Fibroblast of lung (primary cell): ENCODE measurements around the gene CGA. TPM values are rescaled to one million over a fixed set of nuclear protein-coding genes. Genes with fewer than 3 reads are reported as not detected.

Experiments
- DNase-seq, 2 donors: peaks; one replicate each; pipeline versions ENCODE4 v3.0.0 to v3.0.0-alpha.2; 2010; ENCODE audit warnings: low read depth in 2 of 2
- H2AFZ ChIP-seq: 2 replicates; pipeline ENCODE4 v1.5.1; 2012; ENCODE audit warnings: low read length, control low read depth, inconsistent platforms
- H3K27ac ChIP-seq: 2 replicates; pipeline ENCODE4 v1.5.1; 2011; ENCODE audit warnings: low read length, control low read depth; ENCODE audit not compliant: insufficient read depth
- H3K27me3 ChIP-seq: 2 replicates; pipeline ENCODE4 v1.5.1; 2011; ENCODE audit warnings: mild to moderate bottlenecking, low read length; ENCODE audit not compliant: control insufficient read depth, insufficient read depth
- H3K36me3 ChIP-seq: 2 replicates; pipeline ENCODE4 v1.5.1; 2011; ENCODE audit warnings: low read length; ENCODE audit not compliant: control insufficient read depth, insufficient read depth
- H3K4me1 ChIP-seq: 2 replicates; pipeline ENCODE4 v1.5.1; 2011; ENCODE audit warnings: low read length; ENCODE audit not compliant: control insufficient read depth, insufficient read depth; ENCODE audit errors: extremely low read depth
- H3K4me2 ChIP-seq: 2 replicates; pipeline ENCODE4 v1.5.1; 2011; ENCODE audit warnings: low read length, control low read depth; ENCODE audit not compliant: insufficient read depth; ENCODE audit errors: extremely low read depth
- H3K4me3 ChIP-seq, 4 experiments: fragments of 200-600 bp in 1 of 4; sonication (generic) in 1 of 4; replicated peaks in 1 of 4; 2 replicates each; pipeline ENCODE4 v1.5.1; 2011 to 2016; ENCODE audit warnings: low read length in 4 of 4, low read depth in 3 of 4, mild to moderate bottlenecking in 3 of 4, control low read depth in 2 of 4, inconsistent platforms in 1 of 4, mixed read lengths in 1 of 4; ENCODE audit not compliant: insufficient read depth in 1 of 4; ENCODE audit errors: control extremely low read depth in 1 of 4
- H3K79me2 ChIP-seq: 2 replicates; pipeline ENCODE4 v1.5.1; 2012; ENCODE audit warnings: mild to moderate bottlenecking, low read length, inconsistent platforms; ENCODE audit not compliant: control insufficient read depth, insufficient read depth
- H3K9ac ChIP-seq: 2 replicates; pipeline ENCODE4 v1.5.1; 2011; ENCODE audit warnings: mild to moderate bottlenecking, low read length, control low read depth; ENCODE audit not compliant: insufficient read depth
- H3K9me3 ChIP-seq: 2 replicates; pipeline ENCODE4 v1.5.1; 2012; ENCODE audit warnings: low read depth, low read length; ENCODE audit not compliant: control insufficient read depth, insufficient read depth
- H4K20me1 ChIP-seq: 2 replicates; pipeline ENCODE4 v1.5.1; 2011; ENCODE audit warnings: low read length; ENCODE audit not compliant: control insufficient read depth, insufficient read depth; ENCODE audit errors: extremely low read depth
- CTCF ChIP-seq, 2 donors: IDR thresholded peaks in 1 of 2; conservative IDR thresholded peaks in 1 of 2; 1 replicate in 1 of 2; 2 replicates in 1 of 2; pipeline ENCODE4 v1.5.1; 2011 to 2012; ENCODE audit warnings: low read length in 2 of 2, control low read depth in 1 of 2, inconsistent platforms in 1 of 2, low read depth in 1 of 2, mild to moderate bottlenecking in 1 of 2
- EZH2 ChIP-seq: IDR thresholded peaks from 2 replicates; pipeline ENCODE4 v1.5.1; 2012; ENCODE audit warnings: low read length, control low read depth, mild to moderate bottlenecking; ENCODE audit errors: missing control alignments
- polyA plus RNA-seq, 2 donors: library from polyadenylated mRNA; depleted of rRNA in 1 of 2; stranded (reverse) in 1 of 2; unstranded in 1 of 2; fragments of >200 nt; gene quantifications; 2 replicates each; pipeline ENCODE4 v1.2.1, GENCODE V29; 2011 to 2012; ENCODE audit warnings: missing spikeins in 1 of 2
- total RNA-seq: library from RNA; depleted of rRNA; stranded (reverse); fragments of >200 nt; gene quantifications from 2 replicates; pipeline ENCODE4 v1.2.1, GENCODE V29; 2014

Gene CGA
- total and polyA plus RNA-seq, 2 donors (not counting 1 experiment from before 2014, with no cell fraction given) = 0.18 TPM; not detected in 1

DNA sequence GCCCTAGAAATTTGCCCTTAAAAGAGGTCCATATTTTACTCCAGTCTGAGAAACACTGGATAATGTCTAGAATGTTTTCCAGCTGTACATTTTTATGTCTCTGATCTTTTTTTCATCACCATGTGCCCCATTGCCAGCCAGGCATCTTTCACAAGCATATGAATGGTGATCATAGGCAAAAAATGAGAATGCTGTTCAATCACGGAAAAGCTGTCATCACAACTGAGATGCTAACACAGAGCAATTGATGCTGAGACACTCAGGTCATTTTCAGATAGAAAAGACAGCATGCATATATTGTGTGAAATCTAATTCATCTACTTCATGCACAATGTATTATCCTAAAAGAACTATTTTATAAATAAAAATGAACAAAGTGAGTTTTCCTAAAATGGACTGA, 41.6 kb downstream of the CGA start:
- Histone ChIP-seq H3K4me3 (no peak overlapping the region), H3K4me2 (no peak overlapping the region), H2AFZ (no peak overlapping the region), H3K9ac (no peak overlapping the region), H4K20me1 (no peaks in the 10 kb centered on the region), H3K27ac (no peak overlapping the region), H3K79me2 (no peaks in the 10 kb centered on the region), H3K27me3 (no peaks in the 10 kb centered on the region), H3K36me3 (no peaks in the 10 kb centered on the region), H3K4me1 (no peaks in the 10 kb centered on the region), H3K9me3 (no peaks in the 10 kb centered on the region)
- no peak for DNase-seq
- TF ChIP-seq EZH2 (no peak), CTCF (conservative IDR thresholded peaks at IDR 0.05 in 1 of 2, IDR thresholded peaks at IDR 0.05 in 1 of 2; ENCODE audit: low read depth in 1 of 2, low read length in 2 of 2) (no peak)

GRCh38 chr6:87049779-87050178, 45.1 kb downstream of the CGA start:
- Histone ChIP-seq H4K20me1 (no peaks in the 10 kb centered on the region), H3K36me3 (no peaks in the 10 kb centered on the region), H3K9ac (no peak overlapping the region), H3K79me2 (no peaks in the 10 kb centered on the region), H3K27me3 (no peaks in the 10 kb centered on the region), H2AFZ (no peak overlapping the region), H3K4me2 (no peak overlapping the region), H3K4me1 (no peaks in the 10 kb centered on the region), H3K9me3 (no peaks in the 10 kb centered on the region), H3K4me3 (no peak overlapping the region), H3K27ac (no peak overlapping the region)
- DNase-seq = no peak
- no peak for TF ChIP-seq CTCF (conservative IDR thresholded peaks at IDR 0.05 in 1 of 2, IDR thresholded peaks at IDR 0.05 in 1 of 2; ENCODE audit: low read depth in 1 of 2, low read length in 2 of 2)
- no peak for TF ChIP-seq EZH2

GRCh38 chr6:87045521-87046075, 49.3 kb downstream of the CGA start:
- DNase-seq = no peak
- Histone ChIP-seq H3K4me3 (no peak overlapping the region), H3K4me2 (no peak overlapping the region), H3K9me3 (no peaks in the 10 kb centered on the region), H3K9ac (no peak overlapping the region), H4K20me1 (no peaks in the 10 kb centered on the region), H2AFZ (no peak overlapping the region), H3K27me3 (no peaks in the 10 kb centered on the region), H3K36me3 (no peaks in the 10 kb centered on the region), H3K4me1 (no peaks in the 10 kb centered on the region), H3K27ac (no peak overlapping the region), H3K79me2 (no peaks in the 10 kb centered on the region)
- TF ChIP-seq EZH2 (no peak), CTCF (conservative IDR thresholded peaks at IDR 0.05 in 1 of 2, IDR thresholded peaks at IDR 0.05 in 1 of 2; ENCODE audit: low read depth in 1 of 2, low read length in 2 of 2) (no peak)
